Gastroesophageal sphincter (tissue), 3 donors: ENCODE measurements around the gene LRIG1.

Source experiments
- EP300 ChIP-seq: sonication (generic); formaldehyde crosslinking; IDR thresholded peaks from one replicate; pipeline ENCODE4 v1.6.1; 2017; ENCODE audit warnings: antibody characterized with exemption, mild to moderate bottlenecking
- POLR2A ChIP-seq, 2 donors: fragments of 450-650 bp; IDR thresholded peaks; one replicate each; pipeline ENCODE4 v1.6.1; 2017; ENCODE audit warnings: antibody characterized with exemption in 2 of 2, mild to moderate bottlenecking in 2 of 2, moderate library complexity in 1 of 2
- TF ChIP-seq, protein P1 (sequence below), 4 experiments: fragments of 200-600 bp in 2 of 4; fragments of 450-650 bp in 2 of 4; sonication (generic) in 1 of 4; IDR thresholded peaks; one replicate each; pipeline ENCODE4 v1.5.1; 2017 to 2019; ENCODE audit warnings: antibody characterized with exemption in 4 of 4, mild to moderate bottlenecking in 2 of 4, moderate library complexity in 2 of 4

- TF ChIP-seq POLR2A (IDR thresholded peaks at IDR 0.05) = no peak
- TF ChIP-seq, protein P1, sequence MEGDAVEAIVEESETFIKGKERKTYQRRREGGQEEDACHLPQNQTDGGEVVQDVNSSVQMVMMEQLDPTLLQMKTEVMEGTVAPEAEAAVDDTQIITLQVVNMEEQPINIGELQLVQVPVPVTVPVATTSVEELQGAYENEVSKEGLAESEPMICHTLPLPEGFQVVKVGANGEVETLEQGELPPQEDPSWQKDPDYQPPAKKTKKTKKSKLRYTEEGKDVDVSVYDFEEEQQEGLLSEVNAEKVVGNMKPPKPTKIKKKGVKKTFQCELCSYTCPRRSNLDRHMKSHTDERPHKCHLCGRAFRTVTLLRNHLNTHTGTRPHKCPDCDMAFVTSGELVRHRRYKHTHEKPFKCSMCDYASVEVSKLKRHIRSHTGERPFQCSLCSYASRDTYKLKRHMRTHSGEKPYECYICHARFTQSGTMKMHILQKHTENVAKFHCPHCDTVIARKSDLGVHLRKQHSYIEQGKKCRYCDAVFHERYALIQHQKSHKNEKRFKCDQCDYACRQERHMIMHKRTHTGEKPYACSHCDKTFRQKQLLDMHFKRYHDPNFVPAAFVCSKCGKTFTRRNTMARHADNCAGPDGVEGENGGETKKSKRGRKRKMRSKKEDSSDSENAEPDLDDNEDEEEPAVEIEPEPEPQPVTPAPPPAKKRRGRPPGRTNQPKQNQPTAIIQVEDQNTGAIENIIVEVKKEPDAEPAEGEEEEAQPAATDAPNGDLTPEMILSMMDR (IDR thresholded peaks at IDR 0.05) = no peak
- no peak for TF ChIP-seq EP300
These were observed 158.0 kb downstream of the LRIG1 start for GRCh38 chr3:66342717-66343356.
